ENCODE measurements around the gene TRIM46.

DNA sequence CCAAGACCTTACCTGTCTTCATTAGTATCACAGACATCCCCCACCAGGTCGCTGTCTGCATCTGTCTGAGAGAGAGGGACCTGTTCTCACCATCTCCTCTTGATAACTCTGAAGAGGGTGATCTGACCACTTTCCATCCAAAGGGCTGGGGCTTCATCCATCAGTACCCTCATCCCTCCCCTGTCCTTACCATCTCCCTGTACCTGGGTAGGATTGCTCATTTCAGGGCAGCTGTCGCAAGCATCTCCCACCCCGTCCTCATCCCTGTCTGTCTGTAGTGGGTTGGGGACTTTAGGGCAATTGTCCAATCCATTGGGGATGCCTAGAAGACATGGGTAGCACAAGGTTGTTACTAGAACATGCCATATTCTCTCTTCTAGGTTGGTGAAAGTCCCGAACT lies 26.1 kb downstream of the TRIM46 start:
- TF ChIP-seq POLR2A (IDR thresholded peaks at IDR 0.05; ENCODE audit: low read depth, low read length): no peak
- no peak for TF ChIP-seq POLR2AphosphoS5 (IDR thresholded peaks at IDR 0.05; ENCODE audit: low read depth, low read length)

Measured in GM12891 (cell line).